Astrocyte (in vitro differentiated cells and primary cell): ENCODE measurements around the gene CSRP2. TPM values are rescaled to one million over a fixed set of nuclear protein-coding genes. Genes with fewer than 3 reads are reported as not detected.

Experiments used
- DNase-seq: peaks from one replicate; pipeline ENCODE4 v3.0.0-alpha.2; 2010; ENCODE audit warnings: low read depth
- FAIRE-seq: peaks from 2 replicates; lab custom pipeline; 2011; peaks lifted over from hg19 to GRCh38; lab: Jason Lieb, UNC
- H2AFZ ChIP-seq: 2 replicates; pipeline ENCODE4 v1.6.0; 2012; ENCODE audit warnings: low read depth, low read length, inconsistent platforms
- H3K27ac ChIP-seq: 2 replicates; pipeline ENCODE4 v1.5.1; 2011; ENCODE audit warnings: low read depth, low read length, inconsistent platforms
- H3K27me3 ChIP-seq: 2 replicates; pipeline ENCODE4 v1.6.0; 2011; ENCODE audit warnings: low read length, inconsistent platforms; ENCODE audit not compliant: insufficient read depth
- H3K36me3 ChIP-seq: 2 replicates; pipeline ENCODE4 v1.5.1; 2011; ENCODE audit warnings: low read length, inconsistent platforms; ENCODE audit not compliant: insufficient read depth
- H3K4me1 ChIP-seq: 2 replicates; pipeline ENCODE4 v1.5.1; 2011; ENCODE audit warnings: low read length, inconsistent platforms; ENCODE audit not compliant: insufficient read depth
- H3K4me2 ChIP-seq: 2 replicates; pipeline ENCODE4 v1.6.0; 2012; ENCODE audit warnings: low read length, inconsistent platforms
- H3K4me3 ChIP-seq: 2 replicates; pipeline ENCODE4 v1.5.1; 2011; ENCODE audit warnings: low read depth, mild to moderate bottlenecking, low read length, inconsistent platforms; ENCODE audit not compliant: insufficient read depth
- H3K79me2 ChIP-seq: 2 replicates; pipeline ENCODE4 v1.6.0; 2012; ENCODE audit warnings: mild to moderate bottlenecking, low read length, inconsistent platforms; ENCODE audit not compliant: insufficient read depth
- H3K9ac ChIP-seq: 2 replicates; pipeline ENCODE4 v1.6.0; 2012; ENCODE audit warnings: mild to moderate bottlenecking, low read length, inconsistent platforms
- H3K9me3 ChIP-seq: 2 replicates; pipeline ENCODE4 v1.5.1; 2012; ENCODE audit warnings: low read depth, mild to moderate bottlenecking, low read length, inconsistent platforms; ENCODE audit not compliant: insufficient read depth
- H4K20me1 ChIP-seq: 2 replicates; pipeline ENCODE4 v1.6.0; 2012; ENCODE audit warnings: low read length, inconsistent platforms; ENCODE audit not compliant: insufficient read depth
- H3K27ac Mint-ChIP-seq: one replicate; pipeline ENCODE4 v1.8.0; 2021; ENCODE audit warnings: mild to moderate bottlenecking, mixed read lengths; ENCODE audit not compliant: unreplicated experiment
- H3K27me3 Mint-ChIP-seq: one replicate; pipeline ENCODE4 v1.8.0; 2021; ENCODE audit warnings: low read depth, mixed read lengths; ENCODE audit not compliant: unreplicated experiment
- H3K36me3 Mint-ChIP-seq: one replicate; pipeline ENCODE4 v1.8.0; 2021; ENCODE audit warnings: low read depth, mixed read lengths; ENCODE audit not compliant: unreplicated experiment
- H3K4me1 Mint-ChIP-seq: one replicate; pipeline ENCODE4 v1.8.0; 2021; ENCODE audit warnings: low read depth, mixed read lengths; ENCODE audit not compliant: unreplicated experiment
- H3K4me3 Mint-ChIP-seq: one replicate; pipeline ENCODE4 v1.8.0; 2021; ENCODE audit warnings: mild to moderate bottlenecking, moderate library complexity, mixed read lengths; ENCODE audit not compliant: unreplicated experiment
- H3K9me3 Mint-ChIP-seq: one replicate; pipeline ENCODE4 v1.8.0; 2021; ENCODE audit warnings: mild to moderate bottlenecking, mixed read lengths; ENCODE audit not compliant: unreplicated experiment
- CTCF ChIP-seq: IDR thresholded peaks from 2 replicates; pipeline ENCODE4 v1.5.1; 2011; ENCODE audit warnings: low read depth, mild to moderate bottlenecking, inconsistent platforms, low read length, moderate library complexity; ENCODE audit not compliant: insufficient read depth
- EZH2 ChIP-seq: IDR thresholded peaks from 2 replicates; pipeline ENCODE4 v1.6.1; 2012; ENCODE audit warnings: mild to moderate bottlenecking, low read length, inconsistent platforms; ENCODE audit not compliant: insufficient read depth
- total RNA-seq: library from RNA; stranded (reverse); gene quantifications from 2 replicates; pipeline ENCODE4 v1.2.1, GENCODE V29; 2021

The CSRP2 gene
- total RNA-seq, 1 donor from 2014 or later: 265 TPM

GRCh38 chr12:76915361-76916169 lies 36.7 kb upstream of the CSRP2 start:
- Histone ChIP-seq H3K4me3 (no peak overlapping the region), H3K36me3 (no peaks in the 10 kb centered on the region), H4K20me1 (no peaks in the 10 kb centered on the region), H3K4me2 (no peak overlapping the region), H2AFZ (no peak overlapping the region), H3K79me2 (no peaks in the 10 kb centered on the region), H3K4me1 (no peaks in the 10 kb centered on the region), H3K9ac (no peak overlapping the region), H3K27ac (no peak overlapping the region), H3K9me3 (no peaks in the 10 kb centered on the region), H3K27me3 (no peaks in the 10 kb centered on the region)
- peak; percentile 56 for FAIRE-seq
- no peak for DNase-seq
- Mint-ChIP-seq H3K36me3 (peaks cover 4% of the 10 kb centered on the region), H3K27me3 (peaks cover 3% of the 10 kb centered on the region), H3K4me3 (no peak overlapping the region), H3K4me1 (peaks cover 20% of the 10 kb centered on the region), H3K9me3 (peaks cover under 1% of the 10 kb centered on the region), H3K27ac (no peak overlapping the region)
- TF ChIP-seq EZH2 (no peak), CTCF (no peak)

GRCh38 chr12:76914102-76914859 lies 35.5 kb upstream of the CSRP2 start:
- Histone ChIP-seq H3K4me3 (no peak overlapping the region), H3K36me3 (no peaks in the 10 kb centered on the region), H4K20me1 (no peaks in the 10 kb centered on the region), H3K79me2 (no peaks in the 10 kb centered on the region), H3K9me3 (no peaks in the 10 kb centered on the region), H3K4me2 (no peak overlapping the region), H3K4me1 (no peaks in the 10 kb centered on the region), H3K27ac (no peak overlapping the region), H3K27me3 (no peaks in the 10 kb centered on the region), H3K9ac (no peak overlapping the region), H2AFZ (no peak overlapping the region)
- no peaks in the 10 kb centered on the region for H3K27me3 Mint-ChIP-seq
- H3K4me3 Mint-ChIP-seq: no peak overlapping the region
- H3K9me3 Mint-ChIP-seq: no peaks in the 10 kb centered on the region
- DNase-seq (no peak), FAIRE-seq (no peak)
- no peak for TF ChIP-seq CTCF
- peaks cover 14% of the 10 kb centered on the region for H3K4me1 Mint-ChIP-seq
- no peak overlapping the region for H3K27ac Mint-ChIP-seq
- H3K36me3 Mint-ChIP-seq: no peaks in the 10 kb centered on the region
